ENCODE results near the gene WLS. TPM values are rescaled to one million over a fixed set of nuclear protein-coding genes. Genes with fewer than 3 reads are reported as not detected.

WLS gene
- polyA plus RNA-seq, 1 experiment, result 28.4 TPM

DNA sequence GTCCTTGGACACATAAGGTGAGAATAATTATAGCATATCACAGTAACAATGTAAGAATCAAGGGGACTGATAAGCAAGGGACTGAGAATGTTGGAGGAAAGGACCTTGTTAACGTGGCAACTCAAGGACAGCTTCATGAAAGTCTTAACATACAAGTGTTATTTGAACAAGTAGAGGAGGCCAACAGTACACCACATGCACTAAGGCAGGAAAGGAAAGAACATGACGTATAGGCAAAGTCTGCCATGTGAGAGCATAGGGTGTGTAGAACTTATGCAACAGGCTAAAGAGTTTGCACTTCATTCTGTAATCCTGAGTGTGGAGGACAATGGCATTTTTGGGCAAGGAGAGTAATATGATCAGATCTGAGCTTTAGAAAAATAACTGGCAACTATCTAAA is 148.6 kb downstream of the WLS start:
- no peaks in the 10 kb centered on the region for H3K36me3 ChIP-seq (ENCODE audit: control insufficient read depth, insufficient read depth, low read length)
- no peak overlapping the region for H3K4me3 ChIP-seq (ENCODE audit: low read depth, low read length)
- ChIA-PET CTCF (interaction anchor here (1.2 kb wide), 1 partner anchor 74 kb away, joined by 4 read pairs; no protein-coding TSS in a partner anchor), POLR2A (no interaction called here)
- DNase-seq (ENCODE audit: low read depth), result no peak
- H3K27me3 ChIP-seq (ENCODE audit: control insufficient read depth, insufficient read depth, low read length), result no peaks in the 10 kb centered on the region
- no peak for TF ChIP-seq CTCF (IDR thresholded peaks at IDR 0.05; ENCODE audit: insufficient read depth, low read depth, low read length)

GRCh38 chr1:68081775-68082283 is 150.5 kb downstream of the WLS start:
- ChIA-PET CTCF (no interaction called here), POLR2A (no interaction called here)
- Histone ChIP-seq H3K36me3 (ENCODE audit: control insufficient read depth, insufficient read depth, low read length) (no peaks in the 10 kb centered on the region), H3K4me3 (ENCODE audit: low read depth, low read length) (no peak overlapping the region), H3K27me3 (ENCODE audit: control insufficient read depth, insufficient read depth, low read length) (no peaks in the 10 kb centered on the region)
- no peak for TF ChIP-seq CTCF (IDR thresholded peaks at IDR 0.05; ENCODE audit: insufficient read depth, low read depth, low read length)
- DNase-seq (ENCODE audit: low read depth), result no peak

GRCh38 chr1:68078647-68079046 is 153.7 kb downstream of the WLS start:
- ChIA-PET CTCF (no interaction called here), POLR2A (no interaction called here)
- no peak for DNase-seq (ENCODE audit: low read depth)
- no peak for TF ChIP-seq CTCF (IDR thresholded peaks at IDR 0.05; ENCODE audit: insufficient read depth, low read depth, low read length)
- Histone ChIP-seq H3K27me3 (ENCODE audit: control insufficient read depth, insufficient read depth, low read length) (no peaks in the 10 kb centered on the region), H3K36me3 (ENCODE audit: control insufficient read depth, insufficient read depth, low read length) (no peaks in the 10 kb centered on the region), H3K4me3 (ENCODE audit: low read depth, low read length) (no peak overlapping the region)

Small RNA genes within 50 kb of the gene (small RNA-seq; reads per million reads assigned to genes)
- gene COX6B1P7 (ENCODE audit: insufficient read length, low read depth, low replicate concordance) (not detected), gene MIR1262 (ENCODE audit: insufficient read length, low read depth, low replicate concordance) (1.3 reads per million)

Other genes with a start within 250 kb of the WLS start
- gene DIRAS3, start 181.9 kb downstream of the WLS start, polyA plus RNA-seq (2011; rRNA removed), result 0.39 and 0.53 TPM in 2 replicates
- not detected in 2 replicates for gene RPE65, start 217.4 kb upstream of the WLS start, polyA plus RNA-seq (2011; rRNA removed)

Measured in BJ (cell line).